T-helper 17 cell (primary cell): ENCODE results near the gene MED10. TPM values are rescaled to one million over a fixed set of nuclear protein-coding genes. Genes with fewer than 3 reads are reported as not detected.

Experiments used
- ATAC-seq: fragments of 150-1000 bp; cut with Tn5 transposase; 2 replicates; pipeline ENCODE4 v1.10.0; 2021; ENCODE audit warnings: mild to moderate bottlenecking, moderate library complexity
- DNase-seq, 3 donors: peaks; one replicate each; pipeline versions ENCODE4 v3.0.0 to v3.0.0-alpha.2; 2020 to 2021
- H3K9me3 ChIP-seq: one replicate; pipeline ENCODE4 v1.7.0; 2013; ENCODE audit warnings: low read length, mild to moderate bottlenecking; ENCODE audit not compliant: control insufficient read depth, poor library complexity, severe bottlenecking
- H3K27ac Mint-ChIP-seq: one replicate; pipeline ENCODE4 v1.8.0; 2022; ENCODE audit warnings: mild to moderate bottlenecking, moderate library complexity, mixed read lengths
- H3K27me3 Mint-ChIP-seq: one replicate; pipeline ENCODE4 v1.8.0; 2022; ENCODE audit warnings: mixed read lengths
- H3K36me3 Mint-ChIP-seq: one replicate; pipeline ENCODE4 v1.8.0; 2022; ENCODE audit warnings: low read depth, mixed read lengths
- H3K4me1 Mint-ChIP-seq: one replicate; pipeline ENCODE4 v1.8.0; 2022; ENCODE audit warnings: mild to moderate bottlenecking, mixed read lengths
- H3K4me3 Mint-ChIP-seq: one replicate; pipeline ENCODE4 v1.8.0; 2022; ENCODE audit warnings: mild to moderate bottlenecking, moderate library complexity, mixed read lengths
- total RNA-seq, 4 donors: library from RNA in 2 of 4; stranded (reverse) in 2 of 4; gene quantifications; one replicate each; pipeline ENCODE4 v1.2.3 and lab custom pipeline; 2022 to 2026

The MED10 gene
- total RNA-seq, 2 donors from 2014 or later, result 70.5 to 78.7 TPM

DNA sequence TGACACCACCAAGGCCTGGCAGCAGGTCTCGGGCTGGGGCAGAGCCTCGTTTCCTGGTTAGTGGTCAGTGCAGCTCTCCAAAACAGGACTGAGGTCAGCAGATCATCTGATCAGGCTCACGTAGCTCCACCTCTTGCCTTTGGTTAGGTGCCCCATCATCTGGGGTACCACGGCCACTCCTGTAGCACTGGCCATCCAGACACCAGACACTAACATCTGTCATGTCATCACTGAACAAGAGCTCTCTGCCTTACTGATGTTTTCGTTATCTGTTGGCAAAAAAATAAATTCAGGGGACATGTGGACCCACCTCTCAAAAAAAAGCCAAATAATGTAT is 29.9 kb upstream of the MED10 start:
- DNase-seq, result no peak

DNA sequence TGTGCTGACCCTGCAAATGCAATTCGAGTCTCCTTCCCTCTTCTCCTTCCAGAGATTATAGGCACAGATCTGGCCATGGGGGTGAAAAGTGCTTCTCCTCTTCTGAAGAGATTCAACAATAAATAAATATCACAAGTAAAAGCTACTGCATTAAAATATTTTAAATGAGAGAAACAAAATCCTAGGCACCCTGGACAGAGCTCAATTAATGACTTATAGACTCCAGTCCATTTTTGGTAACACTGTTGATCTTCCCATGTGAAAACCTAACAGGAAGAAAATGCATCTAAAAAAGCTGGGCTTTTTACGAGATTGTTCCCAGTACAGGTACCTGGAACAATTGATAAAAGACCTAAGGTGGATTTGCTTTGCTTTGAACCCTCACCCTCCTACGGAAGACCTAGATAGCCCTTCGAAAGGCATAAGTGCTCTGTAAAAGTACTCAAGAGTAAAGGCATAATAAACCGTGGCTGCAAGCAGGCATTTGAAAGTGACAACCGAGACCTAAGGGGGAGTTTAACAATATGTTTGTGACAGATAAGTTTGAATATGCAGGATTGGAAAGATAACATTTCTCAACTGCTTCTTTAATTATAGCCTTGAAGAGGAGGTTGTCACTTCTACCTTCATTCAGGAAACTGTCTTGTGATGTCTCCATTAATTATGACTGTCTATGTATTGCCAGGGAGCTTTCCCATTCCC is 29.4 kb upstream of the MED10 start:
- Mint-ChIP-seq H3K27ac (no peak overlapping the region), H3K4me1 (no peaks in the 10 kb centered on the region)
- no peak for ATAC-seq

More for the DNA sequence above, 29.9 kb upstream of the MED10 start:
- H3K27me3 Mint-ChIP-seq, result peaks cover 54% of the 10 kb centered on the region
- ATAC-seq, result no peak
- no peaks in the 10 kb centered on the region for H3K4me1 Mint-ChIP-seq
- no peak overlapping the region for H3K27ac Mint-ChIP-seq
- no peaks in the 10 kb centered on the region for H3K9me3 ChIP-seq
- H3K36me3 Mint-ChIP-seq, result peaks cover 2% of the 10 kb centered on the region
- no peak overlapping the region for H3K4me3 Mint-ChIP-seq

DNA sequence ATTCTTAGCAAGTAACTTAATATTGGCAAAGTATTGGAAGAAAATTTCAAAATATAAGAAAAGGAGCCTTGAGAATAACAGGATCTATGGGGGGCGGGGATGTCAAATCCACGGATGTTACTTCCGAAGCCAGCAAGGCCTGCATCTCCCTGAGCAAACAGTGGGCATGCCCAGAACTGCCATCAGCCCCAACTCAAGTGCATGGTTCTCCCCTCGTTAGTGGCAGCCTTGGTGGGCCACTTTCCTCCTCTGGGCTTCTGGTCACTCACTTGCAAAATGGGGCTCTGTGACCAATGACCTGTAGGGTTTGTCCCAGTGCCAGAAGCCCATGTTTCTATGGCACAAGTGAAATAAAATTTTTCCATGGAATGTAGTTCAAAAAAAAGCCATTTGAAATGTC is 27.2 kb upstream of the MED10 start:
- peaks cover 2% of the 10 kb centered on the region for H3K36me3 Mint-ChIP-seq
- DNase-seq (no peak), ATAC-seq (no peak)
- no peak overlapping the region for H3K27ac Mint-ChIP-seq
- no peaks in the 10 kb centered on the region for H3K4me1 Mint-ChIP-seq
- H3K27me3 Mint-ChIP-seq, result peaks cover 64% of the 10 kb centered on the region
- no peak overlapping the region for H3K4me3 Mint-ChIP-seq
- no peaks in the 10 kb centered on the region for H3K9me3 ChIP-seq

More for the DNA sequence above, 29.4 kb upstream of the MED10 start:
- no peak for DNase-seq
- H3K4me3 Mint-ChIP-seq, result no peak overlapping the region
- no peaks in the 10 kb centered on the region for H3K9me3 ChIP-seq
- H3K27me3 Mint-ChIP-seq, result peaks cover 56% of the 10 kb centered on the region
- peaks cover 2% of the 10 kb centered on the region for H3K36me3 Mint-ChIP-seq

DNA sequence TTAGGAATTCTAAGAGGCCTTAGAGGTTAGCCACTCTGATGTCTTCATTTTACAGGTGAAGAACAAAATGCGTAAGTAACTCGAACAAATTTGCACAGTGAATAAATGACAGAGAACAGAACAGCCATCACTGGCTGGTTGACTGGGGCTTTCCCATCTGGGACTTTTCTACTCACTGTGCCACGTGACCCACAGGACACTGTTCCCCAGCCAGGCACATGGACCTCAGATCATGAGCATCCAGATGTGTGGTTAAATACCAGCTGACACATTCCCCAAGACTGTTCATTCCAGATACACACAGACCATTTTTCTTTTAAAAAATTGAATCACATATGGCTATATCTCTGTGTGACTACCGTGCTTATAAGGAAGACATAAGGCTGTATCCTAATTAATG is 25.8 kb upstream of the MED10 start:
- no peak for DNase-seq
- Mint-ChIP-seq H3K4me3 (no peak overlapping the region), H3K27me3 (peaks cover 73% of the 10 kb centered on the region), H3K4me1 (no peaks in the 10 kb centered on the region), H3K36me3 (peaks cover 2% of the 10 kb centered on the region), H3K27ac (no peak overlapping the region)
- ATAC-seq, result no peak
- no peaks in the 10 kb centered on the region for H3K9me3 ChIP-seq

DNA sequence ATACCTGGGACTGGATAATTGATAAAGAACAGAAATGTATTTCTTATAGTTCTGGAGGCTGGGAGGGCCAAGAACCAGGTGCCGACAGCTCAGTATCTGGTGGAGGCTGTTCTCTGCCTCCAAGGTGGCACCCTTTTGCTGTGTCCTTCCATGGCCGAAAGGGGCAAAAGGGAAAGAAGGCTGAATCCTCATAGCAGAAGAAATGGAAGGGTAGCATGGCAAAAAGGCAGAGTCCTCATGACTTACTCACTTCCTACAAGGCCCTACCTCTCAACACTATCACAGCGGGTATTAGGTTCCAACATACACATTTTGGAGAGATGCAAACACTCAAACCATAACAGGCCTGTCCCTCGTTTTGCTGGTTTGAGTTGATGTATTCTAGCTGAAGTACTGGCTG is 25.1 kb upstream of the MED10 start:
- Mint-ChIP-seq H3K27ac (no peak overlapping the region), H3K4me3 (no peak overlapping the region), H3K4me1 (no peaks in the 10 kb centered on the region), H3K27me3 (peaks cover 67% of the 10 kb centered on the region), H3K36me3 (no peaks in the 10 kb centered on the region)
- DNase-seq (no peak), ATAC-seq (no peak)
- H3K9me3 ChIP-seq, result no peaks in the 10 kb centered on the region

DNA sequence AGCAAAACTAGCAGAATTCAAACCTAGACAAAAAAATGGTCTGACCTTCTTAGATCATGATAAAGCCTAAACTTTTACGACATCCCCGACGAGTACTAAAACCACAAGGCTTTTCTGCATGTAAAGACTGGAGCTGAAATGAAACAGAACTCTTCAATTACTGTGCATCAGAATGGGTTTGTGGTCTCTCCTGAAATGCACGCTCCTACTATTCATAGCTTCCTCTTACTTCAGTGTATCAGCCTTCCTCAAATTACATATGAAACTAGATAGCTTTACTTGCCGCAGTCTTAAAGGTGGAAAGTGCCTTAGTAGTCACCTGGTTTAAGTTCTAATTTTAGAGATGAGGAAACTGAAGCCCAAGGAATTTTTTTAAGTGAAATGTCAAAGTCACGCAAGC is 24.6 kb upstream of the MED10 start:
- DNase-seq, result no peak
- Mint-ChIP-seq H3K27ac (no peak overlapping the region), H3K27me3 (peaks cover 64% of the 10 kb centered on the region), H3K36me3 (no peaks in the 10 kb centered on the region), H3K4me3 (no peak overlapping the region), H3K4me1 (no peaks in the 10 kb centered on the region)
- no peak for ATAC-seq
- no peaks in the 10 kb centered on the region for H3K9me3 ChIP-seq

DNA sequence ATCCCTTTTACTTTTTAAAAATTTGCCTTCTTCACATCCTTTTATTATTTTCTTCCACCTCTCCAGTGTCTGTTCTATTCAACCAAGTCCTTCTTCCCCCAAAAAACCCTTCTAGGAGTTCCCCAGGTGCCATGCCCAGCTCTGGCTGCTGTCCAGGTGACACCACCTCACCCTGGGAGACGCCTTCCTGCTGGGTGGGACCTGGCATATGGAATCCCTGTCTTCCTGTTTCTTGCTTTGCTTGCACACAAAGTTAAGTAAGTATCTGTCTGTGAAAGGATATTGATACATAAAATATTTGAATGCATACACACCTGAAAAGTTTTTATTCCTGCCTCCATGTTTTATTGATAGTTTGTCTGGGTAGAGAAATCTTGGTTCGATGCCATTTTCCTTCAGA is 23.1 kb upstream of the MED10 start:
- Mint-ChIP-seq H3K36me3 (peaks cover 1% of the 10 kb centered on the region), H3K4me3 (no peak overlapping the region), H3K27ac (no peak overlapping the region), H3K4me1 (no peaks in the 10 kb centered on the region), H3K27me3 (peaks cover 55% of the 10 kb centered on the region)
- DNase-seq (no peak), ATAC-seq (no peak)
- no peaks in the 10 kb centered on the region for H3K9me3 ChIP-seq

DNA sequence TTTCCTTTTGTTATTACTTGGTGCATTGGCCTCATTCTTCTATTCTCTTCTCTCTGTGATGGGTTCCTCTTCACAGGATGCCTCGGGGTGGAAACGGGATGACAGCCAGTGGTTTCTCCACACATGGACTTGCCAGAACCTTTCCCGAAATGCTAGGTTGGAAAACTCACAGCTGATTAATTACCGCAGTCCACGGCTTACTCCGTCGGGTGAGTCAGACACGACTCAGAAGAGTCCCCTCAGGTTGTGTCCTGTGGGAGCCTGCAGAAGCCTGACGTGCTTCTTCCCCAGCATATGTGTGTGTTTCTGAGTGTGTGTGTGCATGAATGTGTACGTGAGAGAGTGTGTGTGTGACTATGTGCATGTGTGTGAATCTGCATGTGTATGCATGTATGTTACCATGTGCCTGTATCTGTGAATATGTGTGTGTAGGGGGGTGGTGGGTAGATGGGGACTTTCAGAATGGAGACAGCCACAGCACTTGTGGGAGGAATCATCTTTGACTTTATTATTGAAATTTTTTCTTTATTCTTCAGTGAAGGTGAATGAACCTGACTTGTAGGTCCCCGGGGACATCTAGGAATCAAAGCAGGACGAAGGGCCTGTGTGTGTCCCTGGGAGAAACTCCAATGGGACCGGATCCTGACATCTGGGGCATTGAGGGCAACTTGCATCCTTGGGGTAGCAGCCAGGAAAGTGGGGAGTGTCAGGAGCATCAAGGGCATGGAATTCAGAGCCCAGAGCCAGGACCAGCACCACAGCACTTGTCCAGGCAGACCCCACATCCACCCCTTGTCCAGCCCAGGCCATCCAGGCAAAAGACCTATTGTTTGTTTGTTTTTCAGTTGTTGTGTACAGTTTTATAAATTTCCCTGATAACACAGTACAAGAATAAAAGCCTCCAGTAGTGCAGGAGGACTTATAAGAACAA is 21.9 kb upstream of the MED10 start:
- ATAC-seq, result no peak
- DNase-seq, result no peak
- peaks cover 5% of the 10 kb centered on the region for H3K36me3 Mint-ChIP-seq

DNA sequence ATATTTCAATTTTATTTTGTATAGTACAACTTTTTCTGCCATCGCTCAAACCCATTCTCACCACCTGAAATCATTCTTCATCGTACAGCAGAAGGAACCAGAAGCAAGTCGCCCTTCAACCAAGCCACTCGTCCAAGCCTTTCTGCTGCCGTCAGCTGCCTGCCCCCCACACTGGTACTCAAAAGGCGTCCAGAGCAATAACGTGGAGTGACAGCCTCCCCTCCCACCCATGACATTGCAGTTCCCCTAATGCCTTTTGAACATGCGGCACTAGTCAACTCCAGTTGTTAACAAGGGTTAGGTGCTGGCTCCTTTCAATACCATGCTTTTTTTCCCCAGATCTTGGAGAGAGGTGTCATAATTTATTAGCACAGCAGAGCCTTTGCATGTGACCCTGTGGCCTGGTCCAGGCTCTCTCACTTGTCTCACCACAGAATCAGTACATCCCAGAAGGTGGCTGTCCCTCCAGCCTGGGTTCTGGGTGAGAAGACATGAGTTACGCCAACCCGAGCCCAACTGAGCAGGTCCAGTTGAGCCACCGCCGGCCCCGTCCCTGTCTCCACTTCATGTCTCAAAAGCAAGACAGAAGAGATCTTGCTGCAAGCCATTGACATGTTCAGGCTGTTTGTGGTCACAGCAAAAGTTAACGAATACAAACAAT is 20.4 kb upstream of the MED10 start:
- Mint-ChIP-seq H3K27me3 (peaks cover 66% of the 10 kb centered on the region), H3K4me1 (peaks cover 4% of the 10 kb centered on the region), H3K4me3 (no peak overlapping the region), H3K27ac (no peak overlapping the region), H3K36me3 (peaks cover 7% of the 10 kb centered on the region)
- ATAC-seq (no peak), DNase-seq (no peak)
- H3K9me3 ChIP-seq, result no peaks in the 10 kb centered on the region

More for the DNA sequence above, 21.9 kb upstream of the MED10 start:
- no peaks in the 10 kb centered on the region for H3K9me3 ChIP-seq
- Mint-ChIP-seq H3K27ac (no peak overlapping the region), H3K4me3 (no peak overlapping the region), H3K27me3 (peaks cover 62% of the 10 kb centered on the region), H3K4me1 (peaks cover 2% of the 10 kb centered on the region)

DNA sequence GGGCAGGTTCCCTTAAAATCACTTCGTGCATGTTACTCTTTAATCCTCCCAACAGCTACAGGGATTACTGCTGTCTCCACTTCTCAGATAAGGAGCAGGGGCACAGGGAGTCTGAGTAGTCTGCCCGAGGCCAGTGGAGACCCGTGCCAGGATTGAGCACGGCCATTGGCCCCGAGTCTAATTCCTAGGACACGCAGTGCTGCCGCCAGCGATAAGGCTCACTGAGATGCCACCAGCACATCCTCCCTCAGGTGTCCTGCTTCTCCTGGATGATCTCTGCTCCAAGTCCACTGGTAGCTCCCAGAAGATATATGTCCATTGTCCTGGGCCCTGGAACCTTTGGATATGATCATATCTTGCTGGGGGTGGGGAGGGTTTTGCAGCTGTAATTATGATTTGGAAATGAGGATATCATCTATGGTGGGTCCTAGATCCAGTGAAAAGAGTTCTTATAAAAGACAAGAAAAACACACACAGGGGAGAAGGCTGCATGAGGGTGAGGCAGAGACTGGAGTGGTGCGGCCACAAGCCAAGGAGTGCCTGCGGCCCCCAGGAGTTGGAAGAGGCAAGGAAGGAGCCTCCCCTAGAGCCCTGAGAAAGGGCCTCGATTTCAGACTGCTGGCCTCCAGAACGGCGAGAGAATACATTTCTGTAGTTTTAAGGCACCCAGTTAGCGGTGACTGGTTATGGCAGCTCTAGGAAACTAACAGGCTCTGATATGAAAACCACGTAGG is 19.4 kb upstream of the MED10 start:
- H3K4me3 Mint-ChIP-seq, result no peak overlapping the region
- H3K36me3 Mint-ChIP-seq, result peaks cover 7% of the 10 kb centered on the region
- peaks cover 4% of the 10 kb centered on the region for H3K4me1 Mint-ChIP-seq

DNA sequence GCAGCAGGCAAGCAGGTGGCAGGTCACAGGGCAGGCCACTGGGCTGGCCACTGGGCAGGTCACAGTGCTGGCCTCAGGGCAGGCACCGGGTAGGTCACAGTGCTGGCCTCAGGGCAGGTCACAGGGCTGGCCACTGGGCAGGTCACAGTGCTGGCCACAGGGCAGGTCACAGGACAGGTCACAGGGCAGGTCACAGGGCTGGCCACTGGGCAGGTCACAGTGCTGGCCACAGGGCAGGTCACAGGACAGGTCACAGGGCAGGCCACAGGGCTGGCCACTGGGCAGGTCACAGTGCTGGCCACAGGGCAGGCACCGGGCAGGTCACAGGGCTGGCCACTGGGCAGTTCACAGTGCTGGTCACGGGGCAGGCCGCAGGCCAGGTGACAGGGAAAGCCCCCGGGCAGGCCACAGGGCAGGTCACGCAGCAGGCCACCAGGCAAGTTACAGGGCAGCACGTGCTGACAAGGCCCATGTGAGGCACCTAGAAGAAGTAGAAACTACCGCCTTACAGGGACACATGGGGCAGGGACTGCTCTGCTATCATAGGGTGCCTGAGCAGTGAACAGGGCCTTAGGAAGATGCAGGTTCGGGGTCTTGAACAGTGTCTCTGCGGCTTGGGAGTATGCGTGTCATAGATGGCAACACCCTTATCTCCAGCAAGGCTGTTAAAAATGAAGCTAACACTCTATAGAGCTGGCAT is 18.6 kb upstream of the MED10 start:
- H3K9me3 ChIP-seq, result no peaks in the 10 kb centered on the region
- Mint-ChIP-seq H3K4me3 (no peak overlapping the region), H3K4me1 (peaks cover 4% of the 10 kb centered on the region), H3K27me3 (peaks cover 67% of the 10 kb centered on the region), H3K36me3 (peaks cover 7% of the 10 kb centered on the region), H3K27ac (no peak overlapping the region)
- DNase-seq (no peak), ATAC-seq (no peak)

More for the DNA sequence above, 19.4 kb upstream of the MED10 start:
- no peaks in the 10 kb centered on the region for H3K9me3 ChIP-seq
- H3K27me3 Mint-ChIP-seq, result peaks cover 67% of the 10 kb centered on the region
- ATAC-seq, result no peak
- no peak for DNase-seq
- H3K27ac Mint-ChIP-seq, result no peak overlapping the region

DNA sequence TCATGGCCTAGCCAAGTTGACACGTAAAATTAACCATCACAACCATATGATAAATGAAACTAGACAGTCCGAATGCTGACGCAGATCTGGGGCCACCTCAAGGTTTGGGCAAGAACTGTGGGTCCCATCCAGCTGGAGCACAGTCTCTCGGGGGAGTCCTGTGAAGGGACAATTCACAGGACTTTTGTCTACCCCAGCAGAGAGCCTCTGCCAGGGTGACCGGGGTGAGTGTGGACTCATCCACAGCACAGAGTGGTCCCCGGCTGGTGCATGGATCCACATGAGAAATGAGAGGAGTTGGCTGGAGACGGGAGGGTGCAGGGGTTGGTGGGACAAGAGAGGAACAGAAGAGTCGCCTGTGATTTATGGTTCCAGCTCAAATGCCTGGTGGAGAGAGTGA is 17.7 kb upstream of the MED10 start:
- Mint-ChIP-seq H3K27me3 (peaks cover 59% of the 10 kb centered on the region), H3K4me3 (no peak overlapping the region), H3K4me1 (peaks cover 4% of the 10 kb centered on the region), H3K27ac (no peak overlapping the region), H3K36me3 (peaks cover 7% of the 10 kb centered on the region)
- DNase-seq (no peak), ATAC-seq (no peak)
- no peaks in the 10 kb centered on the region for H3K9me3 ChIP-seq
